ENCODE measurements around the gene PTPRR. TPM values are rescaled to one million over a fixed set of nuclear protein-coding genes. Genes with fewer than 3 reads are reported as not detected.

PTPRR gene
- total and polyA plus RNA-seq, 10 of the 15 experiments (the other 5 are each of a cell fraction or from before 2014, with no cell fraction given) = 0.14 to 3.1 (median 0.42) TPM

DNA sequence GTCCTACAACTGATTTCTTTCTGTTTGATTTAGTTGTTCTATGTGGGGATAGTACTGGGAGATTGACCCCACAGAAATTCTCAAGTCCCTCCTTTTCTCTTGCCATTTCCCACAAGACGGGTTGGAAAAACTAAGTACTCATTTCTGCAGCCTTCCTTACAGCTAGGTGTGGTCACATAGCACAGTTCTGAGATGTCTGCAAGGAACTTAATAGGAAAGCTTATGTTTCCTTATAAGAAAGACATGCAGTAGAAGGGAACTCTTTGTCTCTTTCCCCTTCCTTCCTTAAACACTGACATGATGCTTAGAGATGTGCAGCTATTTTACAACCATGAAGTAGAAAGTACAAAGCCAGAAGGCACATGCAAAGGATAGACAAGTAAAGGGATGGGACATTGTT is 113.7 kb downstream of the PTPRR start:
- ChIA-PET CTCF (no interaction called here), POLR2A (no interaction called here), SMC1A (ENCODE audit: uncharacterized antibody, unreplicated experiment) (no interaction called here), RAD21 (ENCODE audit: unreplicated experiment) (no interaction called here)
- Histone ChIP-seq H2AFZ (ENCODE audit: control insufficient read depth, low read depth, low read length) (no peak overlapping the region), H3K9me3 (replicated peaks; ENCODE audit: control insufficient read depth, insufficient read depth, low read length) (no peaks in the 10 kb centered on the region), H3K27ac (ENCODE audit: control insufficient read depth, insufficient read depth) (no peak overlapping the region), H3K4me3 (no peak overlapping the region), H4K20me1 (ENCODE audit: control insufficient read depth, insufficient read depth) (no peaks in the 10 kb centered on the region), H3K27me3 (replicated peaks in 1 of 2; ENCODE audit: control insufficient read depth in 2 of 2, insufficient read depth in 2 of 2, low read length in 1 of 2) (no peaks in the 10 kb centered on the region), H3K4me1 (ENCODE audit: control insufficient read depth, insufficient read depth, low read length) (no peaks in the 10 kb centered on the region), H3K79me2 (ENCODE audit: control insufficient read depth, insufficient read depth, low read length) (no peaks in the 10 kb centered on the region), H3K4me2 (ENCODE audit: control insufficient read depth, insufficient read depth) (no peak overlapping the region), H3K36me3 (ENCODE audit: control insufficient read depth in 2 of 2, insufficient read depth in 2 of 2, low read length in 1 of 2) (no peaks in the 10 kb centered on the region), H3K9ac (ENCODE audit: control insufficient read depth, insufficient read depth, low read length) (no peak overlapping the region)
- intact Hi-C loops (cut with micrococcal nuclease; ENCODE audit: unreplicated experiment) (no loop called here), in situ Hi-C loops (cut with MboI) (no loop called here)
- no peak for TF ChIP-seq SMAD1 (IDR thresholded peaks at IDR 0.05; ENCODE audit: low read depth, partially characterized antibody)
- TF ChIP-seq CREB1 (IDR thresholded peaks at IDR 0.05; ENCODE audit: low read depth) = no peak
- no peak for TF ChIP-seq TCF7 (IDR thresholded peaks at IDR 0.05; ENCODE audit: borderline replicate concordance)
- no peak for TF ChIP-seq SREBF1 (IDR thresholded peaks at IDR 0.05; ENCODE audit: low read length)
- TF ChIP-seq CHD2 (IDR thresholded peaks at IDR 0.05; ENCODE audit: borderline replicate concordance, low read depth, low read length) = no peak
- DNase-seq (ENCODE audit: low read depth, low spot score) (no peak), ATAC-seq (no peak), FAIRE-seq (no peak)
- no TSS peak for BruUV-seq (replicated peaks)
- WGBS (ENCODE audit: insufficient coverage, insufficient replicate concordance, low lambda C conversion rate, missing lambda C conversion rate) = 0% methylated on average over 1 of the region's 1 CpG

DNA sequence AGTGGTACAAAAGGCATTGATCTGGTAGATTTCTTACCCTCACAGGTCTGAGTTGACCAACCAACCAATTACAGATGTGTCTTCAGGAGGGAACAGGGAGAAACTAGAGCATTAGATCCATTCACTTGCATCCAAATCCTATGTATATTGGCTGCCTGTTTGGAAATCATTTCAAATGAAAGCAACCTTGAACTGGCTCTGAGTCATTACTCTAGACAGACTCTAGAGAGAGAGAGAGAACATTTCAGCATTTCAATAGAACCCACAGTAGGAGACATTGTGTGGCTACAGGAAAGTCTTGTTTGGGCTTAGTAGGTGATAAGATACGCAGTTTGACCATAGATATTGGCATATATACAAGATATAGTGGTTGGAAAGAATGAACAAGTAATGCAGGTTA is 114.5 kb downstream of the PTPRR start:
- BruUV-seq (replicated peaks) = no TSS peak
- no peak overlapping the region for H3K4me3 ChIP-seq
- H2AFZ ChIP-seq (ENCODE audit: control insufficient read depth, low read depth, low read length) = no peak overlapping the region
- intact Hi-C loops (cut with micrococcal nuclease; ENCODE audit: unreplicated experiment) (no loop called here), in situ Hi-C loops (cut with MboI) (no loop called here)
- H3K79me2 ChIP-seq (ENCODE audit: control insufficient read depth, insufficient read depth, low read length) = no peaks in the 10 kb centered on the region
- no peak overlapping the region for H3K9ac ChIP-seq (ENCODE audit: control insufficient read depth, insufficient read depth, low read length)
- RAD21 ChIA-PET (ENCODE audit: unreplicated experiment) = no interaction called here
- no peaks in the 10 kb centered on the region for H3K9me3 ChIP-seq (replicated peaks; ENCODE audit: control insufficient read depth, insufficient read depth, low read length)
- no peaks in the 10 kb centered on the region for H4K20me1 ChIP-seq (ENCODE audit: control insufficient read depth, insufficient read depth)
- CTCF ChIA-PET = no interaction called here
- FAIRE-seq (no peak), DNase-seq (ENCODE audit: low read depth, low spot score) (no peak), ATAC-seq (no peak)
- POLR2A ChIA-PET = no interaction called here
- H3K4me2 ChIP-seq (ENCODE audit: control insufficient read depth, insufficient read depth) = no peak overlapping the region
- WGBS (ENCODE audit: insufficient coverage, insufficient replicate concordance, low lambda C conversion rate, missing lambda C conversion rate) = 4% methylated on average over 1 of the region's 1 CpG
- H3K27ac ChIP-seq (ENCODE audit: control insufficient read depth, insufficient read depth) = no peak overlapping the region
- SMC1A ChIA-PET (ENCODE audit: uncharacterized antibody, unreplicated experiment) = no interaction called here
- H3K4me1 ChIP-seq (ENCODE audit: control insufficient read depth, insufficient read depth, low read length) = no peaks in the 10 kb centered on the region
- no peaks in the 10 kb centered on the region for H3K36me3 ChIP-seq (ENCODE audit: control insufficient read depth in 2 of 2, insufficient read depth in 2 of 2, low read length in 1 of 2)
- H3K27me3 ChIP-seq (replicated peaks in 1 of 2; ENCODE audit: control insufficient read depth in 2 of 2, insufficient read depth in 2 of 2, low read length in 1 of 2) = no peaks in the 10 kb centered on the region
- TF ChIP-seq, protein P1, sequence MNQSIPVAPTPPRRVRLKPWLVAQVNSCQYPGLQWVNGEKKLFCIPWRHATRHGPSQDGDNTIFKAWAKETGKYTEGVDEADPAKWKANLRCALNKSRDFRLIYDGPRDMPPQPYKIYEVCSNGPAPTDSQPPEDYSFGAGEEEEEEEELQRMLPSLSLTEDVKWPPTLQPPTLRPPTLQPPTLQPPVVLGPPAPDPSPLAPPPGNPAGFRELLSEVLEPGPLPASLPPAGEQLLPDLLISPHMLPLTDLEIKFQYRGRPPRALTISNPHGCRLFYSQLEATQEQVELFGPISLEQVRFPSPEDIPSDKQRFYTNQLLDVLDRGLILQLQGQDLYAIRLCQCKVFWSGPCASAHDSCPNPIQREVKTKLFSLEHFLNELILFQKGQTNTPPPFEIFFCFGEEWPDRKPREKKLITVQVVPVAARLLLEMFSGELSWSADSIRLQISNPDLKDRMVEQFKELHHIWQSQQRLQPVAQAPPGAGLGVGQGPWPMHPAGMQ (IDR thresholded peaks at IDR 0.05; ENCODE audit: borderline replicate concordance) = no peak
- TF ChIP-seq, protein P2, sequence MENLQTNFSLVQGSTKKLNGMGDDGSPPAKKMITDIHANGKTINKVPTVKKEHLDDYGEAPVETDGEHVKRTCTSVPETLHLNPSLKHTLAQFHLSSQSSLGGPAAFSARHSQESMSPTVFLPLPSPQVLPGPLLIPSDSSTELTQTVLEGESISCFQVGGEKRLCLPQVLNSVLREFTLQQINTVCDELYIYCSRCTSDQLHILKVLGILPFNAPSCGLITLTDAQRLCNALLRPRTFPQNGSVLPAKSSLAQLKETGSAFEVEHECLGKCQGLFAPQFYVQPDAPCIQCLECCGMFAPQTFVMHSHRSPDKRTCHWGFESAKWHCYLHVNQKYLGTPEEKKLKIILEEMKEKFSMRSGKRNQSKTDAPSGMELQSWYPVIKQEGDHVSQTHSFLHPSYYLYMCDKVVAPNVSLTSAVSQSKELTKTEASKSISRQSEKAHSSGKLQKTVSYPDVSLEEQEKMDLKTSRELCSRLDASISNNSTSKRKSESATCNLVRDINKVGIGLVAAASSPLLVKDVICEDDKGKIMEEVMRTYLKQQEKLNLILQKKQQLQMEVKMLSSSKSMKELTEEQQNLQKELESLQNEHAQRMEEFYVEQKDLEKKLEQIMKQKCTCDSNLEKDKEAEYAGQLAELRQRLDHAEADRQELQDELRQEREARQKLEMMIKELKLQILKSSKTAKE (IDR thresholded peaks at IDR 0.05; ENCODE audit: low read depth, poor library complexity, severe bottlenecking) = no peak
- TF ChIP-seq FOXK2 (IDR thresholded peaks at IDR 0.05) (no peak), EGR1 (IDR thresholded peaks at IDR 0.05; ENCODE audit: borderline replicate concordance in 1 of 2, low read depth in 2 of 2, low read length in 2 of 2) (no peak), SPI1 (IDR thresholded peaks at IDR 0.05; ENCODE audit: borderline replicate concordance, insufficient read depth, low read depth, low read length) (no peak), SUZ12 (IDR thresholded peaks at IDR 0.05; ENCODE audit: unreplicated experiment) (no peak), CBX3 (IDR thresholded peaks at IDR 0.05; ENCODE audit: borderline replicate concordance, low read depth) (no peak), FOS (IDR thresholded peaks at IDR 0.05; ENCODE audit: borderline replicate concordance, extremely low read depth, insufficient read length) (no peak), RUNX3 (IDR thresholded peaks at IDR 0.05; ENCODE audit: low read length) (no peak), NRF1 (conservative IDR thresholded peaks at IDR 0.05; ENCODE audit: low read depth, low read length) (no peak), SUPT20H (IDR thresholded peaks at IDR 0.05; ENCODE audit: borderline replicate concordance, control insufficient read depth, low read depth, low read length) (no peak), TARDBP (IDR thresholded peaks at IDR 0.05; ENCODE audit: borderline replicate concordance) (no peak)
